Endometrial microvascular endothelial cells (primary cell): Measurements from ENCODE around the gene KCNT1. TPM values are rescaled to one million over a fixed set of nuclear protein-coding genes. Genes with fewer than 3 reads are reported as not detected.

Source experiments
- in situ Hi-C: cut with HindIII; loops from 2 replicates; pipeline ENCODE4 v1.10.0; 2017; ENCODE audit warnings: low sequenced_read_pairs, low pct_unique_long_range_greater_than_20kb; ENCODE audit errors: inconsistent ontology term
- total RNA-seq: library from RNA; depleted of rRNA; stranded (reverse); fragments of >200 nt; gene quantifications from one replicate; pipeline ENCODE4 v1.2.3, GENCODE V29; 2015; ENCODE audit errors: inconsistent ontology term

Gene KCNT1
- total RNA-seq, 1 donor from 2014 or later: not detected

DNA sequence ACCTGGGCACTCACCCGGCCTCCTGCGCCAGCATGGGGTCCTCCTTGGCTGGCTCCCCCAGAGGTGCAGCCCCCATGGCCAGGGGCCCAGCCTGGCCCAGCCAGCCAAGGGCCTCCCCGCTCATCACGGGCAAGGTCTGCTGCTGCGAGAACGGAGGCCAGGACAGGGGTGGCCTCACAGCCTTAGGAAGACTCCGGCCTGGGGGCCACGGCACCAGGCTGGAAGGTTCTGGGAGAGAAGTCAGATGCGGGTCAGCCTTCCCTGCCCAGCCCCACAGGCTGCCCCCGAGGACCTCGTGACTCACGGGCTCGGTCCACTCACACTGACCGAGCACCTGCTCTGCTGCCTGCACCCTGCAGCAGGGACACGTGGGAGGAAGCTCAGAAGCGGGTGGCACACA is 6.9 kb upstream of the KCNT1 start:
- in situ Hi-C loops: no loop called here

- in situ Hi-C loops: no loop called here
These were observed 6.3 kb upstream of the KCNT1 start for GRCh38 chr9:135695642-135696041.

- in situ Hi-C loops: no loop called here
These were observed 5.5 kb upstream of the KCNT1 start for GRCh38 chr9:135696446-135696845.

- in situ Hi-C loops: no loop called here
These were observed 4.8 kb upstream of the KCNT1 start for GRCh38 chr9:135697226-135697625.

DNA sequence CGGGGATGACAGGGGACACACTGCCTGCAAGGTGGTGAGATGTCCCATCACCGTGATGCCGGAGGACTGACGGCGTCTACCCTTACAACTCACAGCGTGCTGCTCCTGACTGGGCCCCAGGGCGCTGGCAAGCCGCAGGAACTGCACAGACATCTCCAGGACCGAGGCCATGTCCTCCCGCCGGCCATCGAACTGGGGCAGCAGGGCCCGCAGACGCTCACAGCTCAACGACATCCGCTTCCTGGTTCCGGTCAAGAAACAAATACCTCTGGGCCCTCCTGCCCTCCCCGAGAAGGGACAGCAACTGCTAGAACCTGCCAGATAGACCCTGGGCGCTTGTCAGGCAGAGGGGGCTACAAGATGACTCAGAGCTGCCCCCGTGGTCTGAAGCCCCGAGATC is 3.7 kb upstream of the KCNT1 start:
- in situ Hi-C loops: no loop called here

DNA sequence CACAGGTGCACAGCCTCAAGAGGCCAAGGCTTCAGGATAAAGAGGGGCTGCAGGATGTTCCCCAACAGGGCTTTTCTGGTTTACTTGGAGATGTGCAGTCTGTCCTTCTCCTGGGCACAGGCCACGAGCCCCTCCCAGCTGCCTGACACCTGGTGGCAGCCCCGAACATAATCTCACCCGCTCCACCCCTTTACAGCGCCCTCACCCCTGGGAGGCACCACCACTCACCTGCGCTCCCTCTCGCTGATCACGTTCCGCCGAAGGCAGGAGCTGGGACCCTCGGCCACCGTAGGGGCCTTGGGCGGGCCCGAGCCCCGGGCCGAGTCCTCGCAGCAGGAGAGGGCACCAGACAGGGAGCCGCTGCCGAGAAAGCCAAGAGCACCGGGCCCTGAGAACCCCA is 3.2 kb upstream of the KCNT1 start:
- in situ Hi-C loops: no loop called here

DNA sequence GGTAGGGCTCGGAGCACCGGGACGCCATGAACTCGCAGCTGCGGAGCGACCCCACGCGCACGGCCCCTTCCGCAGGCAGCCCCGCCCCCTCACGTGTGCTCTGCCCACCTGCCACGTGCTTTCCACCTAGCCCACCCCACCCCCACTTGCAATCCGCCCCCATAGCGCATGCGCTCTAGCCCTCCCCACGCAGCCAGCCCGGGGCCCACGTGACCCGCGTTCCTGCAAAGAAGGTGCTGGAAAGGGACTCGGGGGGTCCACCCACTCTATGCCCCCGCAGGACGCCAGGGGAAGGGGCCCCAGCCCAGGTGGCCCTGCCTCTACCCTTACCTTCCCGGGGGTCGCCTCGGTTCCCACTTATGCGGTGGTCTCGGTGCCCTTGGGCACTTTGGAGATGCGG is 2.5 kb upstream of the KCNT1 start, which contains the start of gene SOHLH1:
Gene SOHLH1, minus strand, starts transcription at position 42 of the 400 bp plus-strand sequence. Its CDS starts 14 bp downstream, at position 28.
- in situ Hi-C loops: no loop called here

DNA sequence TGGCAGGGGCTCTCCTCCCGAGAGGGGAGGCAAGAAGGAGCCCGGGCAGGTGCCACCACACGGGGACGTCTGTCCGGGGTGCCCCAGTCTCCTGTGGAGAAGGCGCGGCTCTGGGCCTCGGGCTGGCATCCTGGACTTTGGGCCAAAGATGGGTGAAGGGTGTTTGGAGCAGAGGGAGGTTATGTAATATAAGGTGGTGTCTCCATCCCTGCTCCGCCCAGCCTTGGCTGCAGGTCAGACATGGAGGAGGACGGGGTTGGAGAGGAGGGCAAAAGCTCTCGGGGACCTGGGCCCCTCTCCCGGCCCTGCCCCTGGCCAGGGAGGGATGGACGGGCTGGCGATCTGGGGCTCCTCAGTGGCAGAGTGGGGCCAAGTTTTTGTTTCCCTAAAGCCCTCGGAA is 1.5 kb upstream of the KCNT1 start:
- in situ Hi-C loops: no loop called here

DNA sequence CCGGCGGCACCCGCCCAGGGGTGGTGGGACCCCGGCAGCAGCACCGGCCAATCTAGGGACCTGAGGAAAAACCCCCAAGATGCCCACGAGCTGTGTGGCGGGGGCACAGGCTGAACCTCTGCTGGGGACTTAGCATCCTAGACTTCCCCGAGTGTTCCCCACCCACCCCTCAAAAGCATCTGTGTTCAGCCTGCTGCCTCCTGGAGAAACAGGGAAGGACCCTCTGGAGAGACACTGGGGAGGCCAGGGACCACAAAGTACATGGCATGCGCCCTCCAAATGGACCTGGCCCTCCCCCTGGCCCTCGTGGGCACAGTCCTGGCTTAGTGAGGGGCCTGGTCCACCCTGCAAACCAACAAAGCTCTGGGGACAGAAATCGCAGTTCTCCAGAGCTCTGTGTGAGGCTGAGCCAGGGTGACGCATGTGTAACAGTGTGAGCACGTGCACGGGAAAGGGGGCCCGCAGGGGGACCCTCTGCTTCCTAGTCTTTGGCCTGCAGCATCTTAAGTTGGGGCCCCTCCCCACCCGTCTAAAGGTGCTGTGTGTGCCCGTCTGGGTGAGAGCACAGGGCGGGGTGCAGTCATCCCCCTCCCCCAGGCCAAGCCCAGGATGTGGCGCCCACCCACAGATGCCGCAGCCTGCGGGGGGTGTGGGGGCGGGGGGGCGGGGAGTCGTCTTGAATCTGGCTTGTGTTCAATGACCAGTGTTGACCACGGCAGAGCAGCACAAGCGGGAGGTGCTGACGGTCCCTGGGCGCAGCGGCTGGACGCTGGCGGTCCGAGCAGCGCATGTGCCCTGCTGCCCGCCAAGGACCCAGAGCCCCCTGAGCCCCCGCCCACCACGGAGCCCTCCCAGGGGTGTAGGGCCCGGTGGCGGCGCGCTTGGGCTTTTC is 672 bp upstream of the KCNT1 start:
- in situ Hi-C loops: no loop called here

- in situ Hi-C loops: no loop called here
These were observed 1.7 kb downstream of the KCNT1 start for GRCh38 chr9:135703726-135704125.

GRCh38 chr9:135704483-135704882 is 2.5 kb downstream of the KCNT1 start:
- in situ Hi-C loops: no loop called here

DNA sequence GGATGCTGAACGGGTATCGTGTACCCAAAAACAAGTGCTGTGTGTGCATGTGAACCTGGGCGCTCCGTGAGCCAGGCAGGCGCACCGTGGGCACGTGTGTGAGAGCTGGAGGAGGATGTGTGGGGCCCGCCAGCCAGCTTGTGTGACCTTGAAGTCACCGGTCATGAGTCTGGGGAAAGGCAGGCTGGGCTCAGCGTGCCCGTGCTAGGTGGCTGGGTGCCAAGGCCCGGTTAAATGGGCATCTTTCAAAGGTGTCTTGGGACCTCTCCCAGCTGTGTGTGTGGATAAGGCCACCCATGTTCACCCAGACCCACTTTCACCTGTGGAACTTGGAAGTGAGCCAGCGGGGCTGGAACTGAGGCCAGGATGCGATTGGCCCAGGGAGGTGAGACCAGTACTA is 3.4 kb downstream of the KCNT1 start:
- in situ Hi-C loops: no loop called here

- in situ Hi-C loops: no loop called here
These were observed 4.3 kb downstream of the KCNT1 start for GRCh38 chr9:135706288-135706687.

DNA sequence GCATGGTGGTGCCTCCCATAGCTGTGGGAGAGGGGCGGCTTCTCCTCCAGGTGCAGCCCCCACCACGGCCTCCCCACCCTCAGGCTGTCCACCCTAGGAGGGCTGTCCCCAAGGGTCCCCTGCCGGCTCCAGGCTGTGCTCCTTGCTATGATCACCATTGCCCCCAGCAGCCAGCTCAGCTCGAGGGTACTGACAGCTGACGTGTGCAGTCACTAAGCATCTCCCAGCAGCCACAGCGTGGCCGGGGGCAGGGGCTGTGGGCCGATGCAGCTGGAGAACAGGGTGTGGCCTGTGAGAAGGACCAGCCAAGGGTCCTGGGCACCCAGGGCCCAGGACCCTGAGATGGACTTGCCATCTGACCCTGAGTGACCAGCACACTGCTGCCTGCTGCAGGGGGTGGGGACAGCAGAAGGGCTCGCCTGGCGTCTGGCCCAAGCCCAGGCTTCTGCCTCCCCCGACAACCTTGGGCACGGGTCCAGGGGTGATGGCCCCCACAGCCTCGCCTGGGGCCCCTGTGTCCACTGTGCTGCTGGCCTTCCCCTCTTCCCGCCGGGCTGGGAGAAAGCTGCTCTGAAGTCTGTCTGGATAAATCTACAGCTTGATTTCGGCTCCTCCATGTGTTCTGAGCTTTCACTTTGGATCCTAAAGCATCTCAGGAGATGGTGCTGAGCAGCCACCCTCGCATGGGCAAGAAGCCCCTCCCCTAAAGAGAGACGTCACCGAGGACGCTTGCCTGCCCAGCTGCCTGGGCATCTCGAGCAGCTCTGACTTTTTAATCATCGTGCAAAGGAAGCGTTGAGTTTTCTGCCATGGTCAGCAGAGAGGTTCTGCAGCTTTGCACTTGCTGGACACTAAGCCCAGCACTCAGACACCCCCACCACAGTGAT is 5.5 kb downstream of the KCNT1 start:
- in situ Hi-C loops: no loop called here

- in situ Hi-C loops: no loop called here
These were observed 6.2 kb downstream of the KCNT1 start for GRCh38 chr9:135708164-135708563.

DNA sequence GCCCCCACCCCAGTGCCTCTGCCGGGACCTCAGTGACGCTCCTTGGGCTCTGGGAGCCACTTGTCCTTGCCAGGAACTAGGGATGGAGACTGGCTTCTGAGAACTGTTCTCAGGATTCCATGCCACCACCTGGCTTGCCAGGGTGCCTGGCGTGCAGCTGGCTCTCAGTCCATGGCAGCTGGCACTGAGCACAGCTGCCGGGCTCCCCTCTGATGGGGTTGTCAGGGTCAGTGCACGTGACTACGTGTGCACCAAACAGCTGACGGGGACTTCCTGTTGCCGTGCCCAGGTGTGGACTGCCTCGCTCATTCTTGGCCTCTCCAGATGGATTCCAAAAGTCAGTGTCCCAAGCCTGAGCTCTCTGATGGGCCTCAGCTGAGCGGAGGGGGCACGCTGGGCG is 9.4 kb downstream of the KCNT1 start:
- in situ Hi-C loops: no loop called here

- in situ Hi-C loops: no loop called here
These were observed 9.9 kb downstream of the KCNT1 start for GRCh38 chr9:135711881-135712280.

DNA sequence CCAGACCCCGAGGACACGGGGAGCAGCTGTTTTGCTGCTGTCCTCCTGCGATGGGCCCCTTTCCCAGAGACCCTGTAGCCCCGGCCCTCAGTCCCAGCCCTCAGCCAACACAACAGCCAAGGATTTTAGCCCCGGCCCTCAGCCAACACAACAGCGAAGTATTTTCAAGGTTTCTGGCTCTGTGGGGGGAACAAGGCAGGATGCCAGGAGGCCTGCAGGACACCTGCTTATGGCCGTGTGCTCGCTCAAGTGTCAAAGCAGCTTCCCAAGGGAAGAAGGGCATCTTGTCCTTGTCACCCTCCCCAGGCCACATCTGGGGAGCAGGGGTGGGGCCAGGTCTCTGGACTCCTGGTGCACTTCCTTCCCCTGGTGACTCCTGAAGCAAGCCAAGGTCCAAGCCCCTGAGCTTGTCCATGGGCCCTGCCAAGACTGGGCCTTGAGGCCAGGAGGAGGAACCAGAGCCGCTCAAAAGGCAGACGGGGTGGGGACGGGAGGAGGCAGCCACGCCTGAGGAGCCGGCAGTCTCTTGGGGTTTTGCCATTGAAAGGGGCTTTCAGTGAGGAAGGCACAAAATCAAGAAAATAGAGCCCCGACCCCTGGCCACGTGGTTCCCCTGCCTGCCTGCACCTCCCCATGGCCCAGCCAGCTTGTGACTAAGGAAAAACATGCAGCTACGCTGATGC is 10.8 kb downstream of the KCNT1 start:
- in situ Hi-C loops: no loop called here
